Neural progenitor cell (in vitro differentiated cells): ENCODE measurements around the gene IDI2.

Source experiments
- CTCF ChIP-seq: fragments of 200-600 bp; sonication (generic); IDR thresholded peaks from 2 replicates; pipeline ENCODE4 v1.5.1; 2017; ENCODE audit warnings: antibody characterized with exemption, mild to moderate bottlenecking
- EZH2 ChIP-seq: fragments of 200-600 bp; sonication (generic); IDR thresholded peaks from 2 replicates; pipeline ENCODE4 v1.6.1; 2017; ENCODE audit warnings: antibody characterized with exemption, mild to moderate bottlenecking, moderate library complexity
- EZH2phosphoT487 ChIP-seq: fragments of 200-600 bp; sonication (generic); IDR thresholded peaks from 2 replicates; pipeline ENCODE4 v1.6.1; 2017; ENCODE audit warnings: antibody characterized with exemption

GRCh38 chr10:1044146-1044545, 18.5 kb upstream of the IDI2 start:
- no peak for TF ChIP-seq EZH2
- no peak for TF ChIP-seq EZH2phosphoT487
- no peak for TF ChIP-seq CTCF
